ENCODE results near the gene SEPTIN5. TPM values are rescaled to one million over a fixed set of nuclear protein-coding genes. Genes with fewer than 3 reads are reported as not detected.

Gene SEPTIN5
- total RNA-seq, 1 experiment from 2014 or later, result 2.0 TPM

GRCh38 chr22:19668748-19669147, 45.6 kb upstream of the SEPTIN5 start:
- no peaks in the 10 kb centered on the region for H3K36me3 ChIP-seq (ENCODE audit: low read depth)
- no peaks in the 10 kb centered on the region for H3K9me3 ChIP-seq (ENCODE audit: insufficient read depth, low read depth)
- no peaks in the 10 kb centered on the region for H3K27me3 ChIP-seq (ENCODE audit: insufficient read depth, low read depth)
- no peaks in the 10 kb centered on the region for H3K79me2 ChIP-seq (ENCODE audit: low read depth)
- CTCF ChIA-PET, result no interaction called here
- TF ChIP-seq EZH2 (IDR thresholded peaks at IDR 0.05; ENCODE audit: low read depth) (no peak), CTCF (conservative IDR thresholded peaks at IDR 0.05) (no peak)
- H4K20me1 ChIP-seq (ENCODE audit: insufficient read depth), result no peaks in the 10 kb centered on the region
- no peak overlapping the region for H2AFZ ChIP-seq
- H3K4me2 ChIP-seq, result no peak overlapping the region
- DNase-seq, result no peak
- H3K4me1 ChIP-seq (replicated peaks; ENCODE audit: insufficient read depth), result peaks cover 11% of the 10 kb centered on the region
- POLR2A ChIA-PET (ENCODE audit: unreplicated experiment), result no interaction called here
- H3K4me3 ChIP-seq, result no peak overlapping the region
- no TSS peak for BruUV-seq (replicated peaks)
- no peaks in the 10 kb centered on the region for H3K9me2 ChIP-seq (ENCODE audit: insufficient read depth)
- H3K27ac ChIP-seq, result no peak overlapping the region
- no peaks in the 10 kb centered on the region for H3F3A ChIP-seq (ENCODE audit: insufficient read depth, low read depth)
- intact Hi-C loops (cut with micrococcal nuclease; ENCODE audit: unreplicated experiment), result no loop called here

GRCh38 chr22:19669570-19669969, 44.7 kb upstream of the SEPTIN5 start:
- TF ChIP-seq EZH2 (IDR thresholded peaks at IDR 0.05; ENCODE audit: low read depth) (no peak), CTCF (conservative IDR thresholded peaks at IDR 0.05) (no peak)
- H3K4me2 ChIP-seq, result no peak overlapping the region
- H3F3A ChIP-seq (ENCODE audit: insufficient read depth, low read depth), result no peaks in the 10 kb centered on the region
- H3K9me3 ChIP-seq (ENCODE audit: insufficient read depth, low read depth), result no peaks in the 10 kb centered on the region
- no TSS peak for BruUV-seq (replicated peaks)
- intact Hi-C loops (cut with micrococcal nuclease; ENCODE audit: unreplicated experiment), result no loop called here
- no peaks in the 10 kb centered on the region for H3K36me3 ChIP-seq (ENCODE audit: low read depth)
- H3K9me2 ChIP-seq (ENCODE audit: insufficient read depth), result no peaks in the 10 kb centered on the region
- H3K79me2 ChIP-seq (ENCODE audit: low read depth), result no peaks in the 10 kb centered on the region
- no peak overlapping the region for H3K27ac ChIP-seq
- no peaks in the 10 kb centered on the region for H4K20me1 ChIP-seq (ENCODE audit: insufficient read depth)
- ChIA-PET POLR2A (ENCODE audit: unreplicated experiment) (no interaction called here), CTCF (no interaction called here)
- no peaks in the 10 kb centered on the region for H3K27me3 ChIP-seq (ENCODE audit: insufficient read depth, low read depth)
- no peak for DNase-seq
- H3K4me3 ChIP-seq, result no peak overlapping the region
- no peak overlapping the region for H2AFZ ChIP-seq
- H3K4me1 ChIP-seq (replicated peaks; ENCODE audit: insufficient read depth), result peaks cover 11% of the 10 kb centered on the region

- H3K9me3 ChIP-seq (ENCODE audit: insufficient read depth, low read depth), result no peaks in the 10 kb centered on the region
- no peaks in the 10 kb centered on the region for H3K9me2 ChIP-seq (ENCODE audit: insufficient read depth)
- no peaks in the 10 kb centered on the region for H3K36me3 ChIP-seq (ENCODE audit: low read depth)
- H2AFZ ChIP-seq, result no peak overlapping the region
- no peak overlapping the region for H3K4me2 ChIP-seq
- no peaks in the 10 kb centered on the region for H3K4me1 ChIP-seq (replicated peaks; ENCODE audit: insufficient read depth)
- H4K20me1 ChIP-seq (ENCODE audit: insufficient read depth), result no peaks in the 10 kb centered on the region
- intact Hi-C loops (cut with micrococcal nuclease; ENCODE audit: unreplicated experiment), result no loop called here
- no peaks in the 10 kb centered on the region for H3K79me2 ChIP-seq (ENCODE audit: low read depth)
- POLR2A ChIA-PET (ENCODE audit: unreplicated experiment), result no interaction called here
- no peaks in the 10 kb centered on the region for H3K27me3 ChIP-seq (ENCODE audit: insufficient read depth, low read depth)
- no peaks in the 10 kb centered on the region for H3F3A ChIP-seq (ENCODE audit: insufficient read depth, low read depth)
- CTCF ChIA-PET, result no interaction called here
- no peak overlapping the region for H3K27ac ChIP-seq
- no peak for TF ChIP-seq CTCF (conservative IDR thresholded peaks at IDR 0.05)
- TF ChIP-seq EZH2 (IDR thresholded peaks at IDR 0.05; ENCODE audit: low read depth), result no peak
- no peak overlapping the region for H3K4me3 ChIP-seq
- BruUV-seq (replicated peaks), result no TSS peak
- DNase-seq, result no peak
Observed at GRCh38 chr22:19671316-19671715, 43.0 kb upstream of the SEPTIN5 start.

All from PC-9 (cell line).